IMR-90 (cell line): ENCODE results near the gene PIWIL4.

Experiments used
- CHD1 ChIP-seq: IDR thresholded peaks from 2 replicates; pipeline ENCODE4 v1.6.1; 2012; ENCODE audit warnings: low read depth, low read length, improper control_type of control experiment
- SMC3 ChIP-seq: fragments of 150-350 bp; IDR thresholded peaks from 2 replicates; pipeline ENCODE4 v1.6.1; 2016; ENCODE audit warnings: low read depth, mild to moderate bottlenecking, antibody characterized with exemption, low read length, moderate library complexity
- TF ChIP-seq, protein P1 (sequence below): conservative IDR thresholded peaks from 2 replicates; pipeline ENCODE4 v1.5.1; 2012; ENCODE audit warnings: mild to moderate bottlenecking, low read depth, low read length, improper control_type of control experiment

DNA sequence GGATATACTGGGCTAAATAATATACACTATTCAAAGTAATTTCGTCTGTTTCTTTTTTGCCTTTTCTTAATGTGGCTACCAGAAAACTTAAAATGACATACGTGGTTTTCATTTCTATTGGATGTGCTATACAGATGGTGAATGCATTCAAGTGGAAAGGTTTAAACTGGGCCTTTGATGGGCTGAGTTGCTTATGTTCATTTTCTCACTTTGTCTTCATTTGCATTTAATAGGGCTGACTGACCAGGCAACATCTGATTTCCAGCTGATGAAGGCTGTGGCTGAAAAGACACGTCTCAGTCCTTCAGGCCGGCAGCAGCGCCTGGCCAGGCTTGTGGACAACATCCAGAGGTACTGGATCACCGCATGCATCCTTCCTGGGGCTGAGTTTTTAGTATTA lies 27.9 kb downstream of the PIWIL4 start:
- no peak for TF ChIP-seq SMC3
- TF ChIP-seq CHD1, result no peak
- TF ChIP-seq, protein P1, sequence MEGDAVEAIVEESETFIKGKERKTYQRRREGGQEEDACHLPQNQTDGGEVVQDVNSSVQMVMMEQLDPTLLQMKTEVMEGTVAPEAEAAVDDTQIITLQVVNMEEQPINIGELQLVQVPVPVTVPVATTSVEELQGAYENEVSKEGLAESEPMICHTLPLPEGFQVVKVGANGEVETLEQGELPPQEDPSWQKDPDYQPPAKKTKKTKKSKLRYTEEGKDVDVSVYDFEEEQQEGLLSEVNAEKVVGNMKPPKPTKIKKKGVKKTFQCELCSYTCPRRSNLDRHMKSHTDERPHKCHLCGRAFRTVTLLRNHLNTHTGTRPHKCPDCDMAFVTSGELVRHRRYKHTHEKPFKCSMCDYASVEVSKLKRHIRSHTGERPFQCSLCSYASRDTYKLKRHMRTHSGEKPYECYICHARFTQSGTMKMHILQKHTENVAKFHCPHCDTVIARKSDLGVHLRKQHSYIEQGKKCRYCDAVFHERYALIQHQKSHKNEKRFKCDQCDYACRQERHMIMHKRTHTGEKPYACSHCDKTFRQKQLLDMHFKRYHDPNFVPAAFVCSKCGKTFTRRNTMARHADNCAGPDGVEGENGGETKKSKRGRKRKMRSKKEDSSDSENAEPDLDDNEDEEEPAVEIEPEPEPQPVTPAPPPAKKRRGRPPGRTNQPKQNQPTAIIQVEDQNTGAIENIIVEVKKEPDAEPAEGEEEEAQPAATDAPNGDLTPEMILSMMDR, result no peak
